Left ventricle myocardium inferior (tissue), 1 donor: ENCODE results near the gene MPP4. TPM values are rescaled to one million over a fixed set of nuclear protein-coding genes. Genes with fewer than 3 reads are reported as not detected.

ENCODE experiments used
- DNase-seq: peaks from one replicate; pipeline ENCODE4 v3.0.0-alpha.2; 2020
- H3K27ac ChIP-seq: fragments of 200-600 bp; replicated peaks from 2 replicates; pipeline ENCODE4 v1.8.0; 2021
- H3K27me3 ChIP-seq: fragments of 200-600 bp; 2 replicates; pipeline ENCODE4 v1.8.0; 2021; ENCODE audit warnings: low read depth
- H3K36me3 ChIP-seq: fragments of 200-600 bp; 2 replicates; pipeline ENCODE4 v1.8.0; 2021
- H3K4me1 ChIP-seq: fragments of 200-600 bp; 2 replicates; pipeline ENCODE4 v1.8.0; 2021
- H3K4me3 ChIP-seq: fragments of 200-600 bp; 2 replicates; pipeline ENCODE4 v1.8.0; 2021; ENCODE audit warnings: mild to moderate bottlenecking, moderate library complexity
- H3K9me3 ChIP-seq: fragments of 200-600 bp; replicated peaks from 2 replicates; pipeline ENCODE4 v1.8.0; 2021
- CTCF ChIP-seq: fragments of 200-600 bp; IDR thresholded peaks from 2 replicates; pipeline ENCODE4 v1.8.0; 2021; ENCODE audit warnings: antibody characterized with exemption, mild to moderate bottlenecking, borderline replicate concordance
- intact Hi-C: fragments of 100-400 bp; cut with micrococcal nuclease; formaldehyde crosslinking; loops from one replicate; pipeline ENCODE4 v1.11.0; 2022
- total RNA-seq: library from RNA; stranded (reverse); fragmentation: NEBNext Ultra II Directional; extraction: Animal tissue kit (Norgen Biotek cat#: 25700); gene quantifications from one replicate; pipeline ENCODE4 v1.2.1, GENCODE V29; 2021
- donor health status: DM: no; HTN: yes; CAD: no; lungs with severe emphysema.

The MPP4 gene
- total RNA-seq, 1 donor from 2014 or later = not detected

GRCh38 chr2:201664334-201664733 is 34.1 kb downstream of the MPP4 start:
- TF ChIP-seq CTCF = no peak

GRCh38 chr2:201661366-201661765 is 37.1 kb downstream of the MPP4 start:
- no peak for DNase-seq
- Histone ChIP-seq H3K9me3 (no peaks in the 10 kb centered on the region), H3K4me3 (no peak overlapping the region), H3K27ac (no peak overlapping the region), H3K27me3 (no peaks in the 10 kb centered on the region), H3K36me3 (no peaks in the 10 kb centered on the region), H3K4me1 (no peaks in the 10 kb centered on the region)
- no peak for TF ChIP-seq CTCF
- intact Hi-C loops = no loop called here

More at GRCh38 chr2:201664334-201664733, 34.1 kb downstream of the MPP4 start:
- no peak overlapping the region for H3K4me3 ChIP-seq
- no peaks in the 10 kb centered on the region for H3K27me3 ChIP-seq
- H3K4me1 ChIP-seq = no peaks in the 10 kb centered on the region
- no peaks in the 10 kb centered on the region for H3K36me3 ChIP-seq
- H3K27ac ChIP-seq = no peak overlapping the region
- H3K9me3 ChIP-seq = no peaks in the 10 kb centered on the region
- DNase-seq = no peak
- intact Hi-C loops = no loop called here

GRCh38 chr2:201660293-201660895 is 38.0 kb downstream of the MPP4 start:
- Histone ChIP-seq H3K36me3 (no peaks in the 10 kb centered on the region), H3K27ac (no peak overlapping the region), H3K4me1 (no peaks in the 10 kb centered on the region), H3K4me3 (no peak overlapping the region), H3K9me3 (no peaks in the 10 kb centered on the region), H3K27me3 (no peaks in the 10 kb centered on the region)
- no peak for DNase-seq
- intact Hi-C loops = no loop called here
- no peak for TF ChIP-seq CTCF

- Histone ChIP-seq H3K27ac (no peak overlapping the region), H3K36me3 (no peaks in the 10 kb centered on the region), H3K27me3 (no peaks in the 10 kb centered on the region), H3K9me3 (no peaks in the 10 kb centered on the region), H3K4me3 (no peak overlapping the region), H3K4me1 (no peaks in the 10 kb centered on the region)
- intact Hi-C loops = no loop called here
- DNase-seq = no peak
- TF ChIP-seq CTCF = no peak
Measured at GRCh38 chr2:201656740-201657139, 41.7 kb downstream of the MPP4 start.

- Histone ChIP-seq H3K9me3 (no peaks in the 10 kb centered on the region), H3K27ac (no peak overlapping the region), H3K4me3 (no peak overlapping the region), H3K27me3 (no peaks in the 10 kb centered on the region), H3K36me3 (no peaks in the 10 kb centered on the region), H3K4me1 (no peaks in the 10 kb centered on the region)
- intact Hi-C loops = no loop called here
- TF ChIP-seq CTCF = no peak
- DNase-seq = no peak
Measured at GRCh38 chr2:201656102-201656501, 42.3 kb downstream of the MPP4 start.
